RWPE1 (cell line): ENCODE results near the gene KDM8.

Experiments
- CTCF ChIA-PET: fragments of 350-600 bp; sonication (Branson Sonifier 250); formaldehyde crosslinking; extraction: SDS; loops from one replicate; lab custom pipeline; 2021; lab: Yijun Ruan, JAX
- POLR2A ChIA-PET: fragments of 400-600 bp; formaldehyde crosslinking; extraction: SDS; loops from one replicate; lab custom pipeline; 2020; ENCODE audit warnings: antibody characterized with exemption; ENCODE audit not compliant: low non-redundant PET; lab: Yijun Ruan, JAX
- DNase-seq: peaks from one replicate; pipeline ENCODE4 v3.0.0; 2012; ENCODE audit warnings: low spot score
- H3K27ac ChIP-seq: fragments of 450-650 bp; 2 replicates; pipeline ENCODE4 v1.5.1; 2017
- TF ChIP-seq, protein P1 (sequence below): fragments of 450-650 bp; conservative IDR thresholded peaks from 2 replicates; pipeline ENCODE4 v1.5.1; 2017; ENCODE audit warnings: low read depth, mild to moderate bottlenecking

KDM8 gene

DNA sequence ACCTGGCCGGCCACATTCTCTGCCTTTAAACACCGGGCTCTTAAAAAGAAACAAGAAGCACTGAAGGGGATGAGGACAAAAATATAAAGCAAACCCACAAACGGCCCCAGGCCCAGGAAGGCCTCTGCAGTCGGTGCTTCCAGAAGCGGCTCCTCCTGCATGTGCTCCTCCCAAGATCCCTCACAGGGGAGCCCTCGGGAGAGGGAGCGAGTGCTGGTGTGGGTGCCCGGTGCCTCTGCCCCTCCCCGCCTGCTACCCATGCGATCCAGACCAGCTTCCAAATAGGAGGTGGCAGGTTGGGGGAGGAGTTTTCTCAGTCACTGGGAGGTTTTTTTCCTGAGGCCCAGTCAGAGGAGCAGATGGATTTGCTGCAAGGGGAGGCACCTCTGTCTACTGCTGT, 15.8 kb downstream of the KDM8 start:
- H3K27ac ChIP-seq = no peak overlapping the region
- DNase-seq = no peak
- ChIA-PET POLR2A (no interaction called here), CTCF (no interaction called here)
- TF ChIP-seq, protein P1, sequence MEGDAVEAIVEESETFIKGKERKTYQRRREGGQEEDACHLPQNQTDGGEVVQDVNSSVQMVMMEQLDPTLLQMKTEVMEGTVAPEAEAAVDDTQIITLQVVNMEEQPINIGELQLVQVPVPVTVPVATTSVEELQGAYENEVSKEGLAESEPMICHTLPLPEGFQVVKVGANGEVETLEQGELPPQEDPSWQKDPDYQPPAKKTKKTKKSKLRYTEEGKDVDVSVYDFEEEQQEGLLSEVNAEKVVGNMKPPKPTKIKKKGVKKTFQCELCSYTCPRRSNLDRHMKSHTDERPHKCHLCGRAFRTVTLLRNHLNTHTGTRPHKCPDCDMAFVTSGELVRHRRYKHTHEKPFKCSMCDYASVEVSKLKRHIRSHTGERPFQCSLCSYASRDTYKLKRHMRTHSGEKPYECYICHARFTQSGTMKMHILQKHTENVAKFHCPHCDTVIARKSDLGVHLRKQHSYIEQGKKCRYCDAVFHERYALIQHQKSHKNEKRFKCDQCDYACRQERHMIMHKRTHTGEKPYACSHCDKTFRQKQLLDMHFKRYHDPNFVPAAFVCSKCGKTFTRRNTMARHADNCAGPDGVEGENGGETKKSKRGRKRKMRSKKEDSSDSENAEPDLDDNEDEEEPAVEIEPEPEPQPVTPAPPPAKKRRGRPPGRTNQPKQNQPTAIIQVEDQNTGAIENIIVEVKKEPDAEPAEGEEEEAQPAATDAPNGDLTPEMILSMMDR = no peak

DNA sequence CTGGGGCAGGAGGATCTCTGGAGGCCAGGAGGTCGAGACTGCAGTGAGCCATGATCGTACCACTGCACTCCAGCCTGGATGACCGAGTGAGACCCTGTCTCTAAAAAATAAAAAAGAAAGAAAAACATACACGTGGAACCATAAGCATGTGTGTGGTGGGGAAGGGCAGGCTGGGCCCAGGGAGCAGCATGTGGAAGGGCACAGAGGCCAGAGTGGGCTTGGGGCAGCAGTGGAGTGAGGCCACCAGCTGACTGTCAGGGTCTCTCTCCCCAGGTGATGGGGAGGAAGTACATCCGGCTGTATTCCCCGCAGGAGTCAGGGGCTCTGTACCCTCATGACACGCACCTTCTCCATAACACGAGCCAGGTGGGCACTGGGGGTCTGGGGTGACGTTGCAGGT, 16.8 kb downstream of the KDM8 start:
- ChIA-PET POLR2A (no interaction called here), CTCF (interaction anchor here (1.4 kb wide), 1 partner anchor 148 kb away, joined by 5 read pairs; no protein-coding TSS in a partner anchor)
- DNase-seq = no peak
- no peak overlapping the region for H3K27ac ChIP-seq
- TF ChIP-seq, protein P1 = no peak

DNA sequence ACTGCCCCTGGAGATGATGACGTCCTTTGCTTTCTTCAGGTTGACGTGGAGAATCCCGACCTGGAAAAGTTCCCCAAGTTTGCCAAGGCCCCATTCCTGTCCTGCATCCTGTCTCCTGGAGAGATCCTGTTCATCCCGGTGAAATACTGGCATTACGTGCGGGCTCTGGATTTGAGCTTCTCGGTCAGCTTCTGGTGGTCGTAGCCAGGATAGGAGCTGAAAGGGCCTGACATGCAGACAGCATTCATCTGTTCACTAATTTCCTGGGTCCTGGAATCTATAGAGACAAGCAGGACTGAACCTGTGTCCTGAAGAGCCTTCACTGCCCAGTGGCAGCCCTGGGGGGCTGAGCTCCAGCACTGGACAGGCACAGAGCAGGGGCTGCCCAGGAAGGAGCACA, 17.2 kb downstream of the KDM8 start:
- TF ChIP-seq, protein P1 = no peak
- CTCF ChIA-PET = interaction anchor here (1.4 kb wide), 1 partner anchor 148 kb away, joined by 5 read pairs; no protein-coding TSS in a partner anchor
- POLR2A ChIA-PET = no interaction called here
- no peak for DNase-seq
- H3K27ac ChIP-seq = no peak overlapping the region

DNA sequence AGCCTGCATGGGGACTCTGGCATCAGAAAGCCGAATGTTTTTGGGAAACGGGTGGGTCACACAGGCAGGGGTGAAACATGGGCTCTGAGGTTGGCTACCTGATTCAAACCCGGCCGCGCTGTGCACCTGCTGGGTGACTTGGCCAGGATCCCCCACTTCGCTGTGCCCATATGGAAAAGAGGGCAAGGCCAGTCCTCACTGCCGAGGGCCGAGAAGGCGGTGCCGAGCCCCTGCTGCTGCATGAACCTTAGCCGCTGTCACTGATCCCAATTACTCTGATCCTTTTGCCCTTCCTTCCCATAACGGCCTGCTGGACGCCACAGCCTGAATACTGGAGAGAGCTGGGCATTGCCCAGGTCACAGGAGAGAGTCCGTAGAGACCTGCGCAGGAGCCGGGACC, 17.7 kb downstream of the KDM8 start:
- TF ChIP-seq, protein P1 = no peak
- ChIA-PET CTCF (interaction anchor here (1.4 kb wide), 1 partner anchor 147 kb away, joined by 5 read pairs; no protein-coding TSS in a partner anchor), POLR2A (no interaction called here)
- H3K27ac ChIP-seq = no peak overlapping the region
- DNase-seq = no peak

DNA sequence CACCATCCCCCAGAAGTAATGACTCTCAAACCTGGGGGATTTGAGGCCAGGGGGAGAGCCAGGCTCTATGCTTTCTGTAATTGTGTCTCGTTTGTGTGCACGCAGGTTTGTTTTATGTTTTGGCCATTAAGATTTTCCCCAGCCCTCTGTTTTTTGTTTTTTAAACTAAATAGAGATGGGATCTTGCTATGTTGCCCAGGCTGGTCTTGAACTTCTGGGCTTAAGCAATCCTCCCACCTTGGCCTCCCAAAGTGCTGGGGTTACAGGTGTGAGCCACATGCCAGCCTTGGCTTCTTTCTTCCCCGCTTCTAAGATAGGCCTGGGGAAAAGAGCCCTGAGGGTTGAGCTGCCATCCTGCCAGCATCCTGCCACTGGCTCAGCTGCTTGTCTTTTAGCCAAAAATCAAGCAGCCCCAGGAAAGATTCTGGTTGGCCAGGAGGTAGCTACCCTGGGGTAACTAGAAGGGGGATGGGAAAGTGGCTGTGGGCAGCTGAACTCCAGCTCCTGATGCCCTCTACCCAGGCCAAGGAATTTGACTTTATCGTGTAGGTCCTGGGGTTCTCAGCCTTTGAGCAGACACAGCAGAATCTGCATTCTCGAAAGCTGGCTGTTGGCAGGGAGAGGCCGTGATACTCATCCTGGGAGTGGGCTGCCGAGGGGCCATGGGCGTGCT, 18.4 kb downstream of the KDM8 start:
- POLR2A ChIA-PET = no interaction called here
- CTCF ChIA-PET = interaction anchor here (0.6 to 1.1 kb wide), 2 partner anchors 9 to 13 kb away, joined by 3 read pairs; no protein-coding TSS in a partner anchor
- peak overlapping the region; percentile 7; the same call in 1 of the 2 replicates for H3K27ac ChIP-seq

DNA sequence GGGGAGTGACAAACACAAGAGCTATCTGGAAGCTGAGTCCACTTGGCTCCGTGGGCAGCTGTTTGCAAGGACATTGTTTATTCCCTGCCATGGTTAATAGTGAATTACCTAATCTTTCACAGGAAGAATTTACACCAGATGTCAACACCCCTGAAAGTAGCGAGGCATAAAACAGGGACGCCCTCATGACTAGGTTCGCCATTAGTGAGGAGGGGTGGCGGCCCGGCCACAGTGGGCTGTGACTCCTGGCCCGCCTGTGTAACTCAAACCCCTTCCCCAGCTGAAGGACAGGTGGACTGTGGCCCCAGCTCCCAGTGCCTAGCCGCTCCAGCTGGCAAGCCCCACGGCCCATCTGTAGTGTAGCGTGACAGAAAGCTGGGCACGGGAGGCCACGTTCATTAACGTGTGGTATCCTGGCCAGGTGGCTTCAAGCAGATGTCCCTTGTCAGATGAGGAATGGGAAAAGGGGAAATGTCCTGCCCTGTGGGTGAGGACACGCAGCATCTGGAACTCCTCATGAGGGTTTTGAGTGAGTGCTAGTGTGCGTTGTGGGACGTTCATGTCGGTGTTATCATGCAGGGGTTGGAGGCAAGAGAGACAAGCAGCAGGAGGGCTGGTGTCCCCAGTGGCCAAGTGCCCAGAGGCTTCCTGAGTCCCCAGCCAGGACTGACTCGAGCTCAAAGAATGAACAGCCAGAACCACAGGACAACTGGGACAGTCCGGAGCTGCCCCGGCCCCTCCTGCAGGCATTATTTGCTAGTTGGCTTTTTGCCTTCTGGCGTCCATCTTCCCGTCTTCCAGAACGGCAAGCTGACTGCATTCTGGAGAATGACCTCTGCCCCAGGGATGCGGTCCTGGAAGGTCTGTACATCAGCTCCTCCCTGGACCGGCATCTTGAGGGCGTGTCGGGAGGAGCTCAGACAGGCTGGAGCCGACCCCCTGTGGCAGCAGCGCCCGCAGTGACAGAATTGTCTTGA, 19.2 kb downstream of the KDM8 start:
- ChIA-PET POLR2A (no interaction called here), CTCF (interaction anchor here (1.1 kb wide), 1 partner anchor 12 kb away, joined by 3 read pairs; no protein-coding TSS in a partner anchor)
- TF ChIP-seq, protein P1 = no peak
- peak overlapping the region; percentile 7; the same call in 1 of the 2 replicates for H3K27ac ChIP-seq
- no peak for DNase-seq

More for the DNA sequence above, 18.4 kb downstream of the KDM8 start:
- TF ChIP-seq, protein P1 = no peak
- no peak for DNase-seq
